ENCODE data around the gene TIMM10B. TPM values are rescaled to one million over a fixed set of nuclear protein-coding genes. Genes with fewer than 3 reads are reported as not detected.

The TIMM10B gene
- total and polyA plus RNA-seq, 4 donors: 16.1 to 31.9 (median 16.7) TPM

DNA sequence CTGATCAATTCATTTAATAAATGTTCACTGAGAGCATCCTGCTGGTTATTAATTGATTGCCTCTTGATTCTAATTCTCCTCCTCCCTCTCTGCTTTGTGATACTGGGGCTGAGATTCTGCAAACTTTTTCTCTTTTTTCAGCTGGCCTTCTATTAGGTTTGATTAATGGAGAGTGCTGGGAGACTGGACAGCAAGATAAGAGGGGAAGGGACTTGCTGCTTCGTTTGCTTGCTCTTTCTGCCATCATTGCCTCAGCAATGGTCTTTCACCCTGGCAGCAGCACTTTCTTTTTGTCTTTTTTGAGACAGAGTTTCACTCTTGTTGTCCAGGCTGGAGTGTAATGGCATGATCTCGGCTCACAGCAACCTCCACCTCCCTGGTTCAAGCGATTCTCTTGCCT, 22.9 kb downstream of the TIMM10B start (continued):
- TF ChIP-seq, protein P1, sequence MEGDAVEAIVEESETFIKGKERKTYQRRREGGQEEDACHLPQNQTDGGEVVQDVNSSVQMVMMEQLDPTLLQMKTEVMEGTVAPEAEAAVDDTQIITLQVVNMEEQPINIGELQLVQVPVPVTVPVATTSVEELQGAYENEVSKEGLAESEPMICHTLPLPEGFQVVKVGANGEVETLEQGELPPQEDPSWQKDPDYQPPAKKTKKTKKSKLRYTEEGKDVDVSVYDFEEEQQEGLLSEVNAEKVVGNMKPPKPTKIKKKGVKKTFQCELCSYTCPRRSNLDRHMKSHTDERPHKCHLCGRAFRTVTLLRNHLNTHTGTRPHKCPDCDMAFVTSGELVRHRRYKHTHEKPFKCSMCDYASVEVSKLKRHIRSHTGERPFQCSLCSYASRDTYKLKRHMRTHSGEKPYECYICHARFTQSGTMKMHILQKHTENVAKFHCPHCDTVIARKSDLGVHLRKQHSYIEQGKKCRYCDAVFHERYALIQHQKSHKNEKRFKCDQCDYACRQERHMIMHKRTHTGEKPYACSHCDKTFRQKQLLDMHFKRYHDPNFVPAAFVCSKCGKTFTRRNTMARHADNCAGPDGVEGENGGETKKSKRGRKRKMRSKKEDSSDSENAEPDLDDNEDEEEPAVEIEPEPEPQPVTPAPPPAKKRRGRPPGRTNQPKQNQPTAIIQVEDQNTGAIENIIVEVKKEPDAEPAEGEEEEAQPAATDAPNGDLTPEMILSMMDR (IDR thresholded peaks at IDR 0.05; ENCODE audit: low read depth, low read length, missing input control): no peak
- TF ChIP-seq SP1 (IDR thresholded peaks at IDR 0.05) (no peak), FOXA2 (IDR thresholded peaks at IDR 0.05) (no peak), RXRA (IDR thresholded peaks at IDR 0.05) (no peak), YY1 (IDR thresholded peaks at IDR 0.05) (no peak)

DNA sequence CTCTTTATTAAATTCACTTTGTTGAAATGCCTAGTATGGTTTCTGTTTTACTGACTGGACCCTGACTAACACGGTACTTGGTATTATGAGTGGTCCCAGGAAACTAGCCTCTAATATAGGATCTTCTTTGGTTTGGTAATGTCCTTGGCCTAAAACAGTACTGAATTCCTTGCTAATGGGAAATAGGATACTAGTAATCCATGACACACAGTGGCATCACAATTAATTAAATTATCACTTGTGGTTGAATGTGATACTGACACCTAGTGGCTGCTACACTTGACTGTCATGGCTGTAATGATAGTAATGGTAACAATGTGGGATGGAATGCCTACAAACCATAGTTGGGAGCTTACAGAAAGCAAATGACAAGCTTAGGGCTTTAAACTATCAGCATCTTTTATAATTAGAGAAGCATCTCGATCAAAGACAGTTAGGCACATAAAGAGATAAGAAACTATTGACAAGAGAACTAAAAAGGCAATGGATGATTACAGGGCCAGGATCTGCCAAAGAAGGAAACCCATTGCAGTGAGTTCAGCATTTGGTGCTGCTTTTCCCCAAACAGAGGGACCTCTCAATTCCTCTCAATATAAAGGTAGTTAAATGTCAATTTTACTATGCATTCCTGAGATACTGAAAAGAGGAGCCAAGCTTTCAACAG, 24.4 kb downstream of the TIMM10B start:
- 58% methylated on average over 2 of the region's 2 CpGs for WGBS
- Histone ChIP-seq H3K9me3 (ENCODE audit: control insufficient read depth in 4 of 4, low read length in 3 of 4) (no peaks in the 10 kb centered on the region), H3K36me3 (ENCODE audit: control insufficient read depth in 4 of 4, insufficient read depth in 3 of 4, low read depth in 1 of 4, low read length in 3 of 4) (peaks cover 0 to 14% (median 5%) of the 10 kb centered on the region in 4 donors), H3K27me3 (ENCODE audit: control insufficient read depth in 4 of 4, insufficient read depth in 4 of 4, low read length in 3 of 4) (no peaks in the 10 kb centered on the region), H3K4me1 (ENCODE audit: control insufficient read depth in 4 of 4, insufficient read depth in 4 of 4, low read length in 3 of 4) (peaks cover 0 to 5% (median 5%) of the 10 kb centered on the region in 4 donors), H3K27ac (ENCODE audit: low read depth in 1 of 2, low read length in 2 of 2) (no peak overlapping the region), H3K4me3 (ENCODE audit: low read depth in 1 of 3, low read length in 3 of 3) (no peak overlapping the region), H3K9ac (ENCODE audit: low read depth in 1 of 2, low read length in 2 of 2) (no peak overlapping the region)
- no peak for DNase-seq (ENCODE audit: low spot score)
- TF ChIP-seq MAX (IDR thresholded peaks at IDR 0.05) (no peak), JUND (IDR thresholded peaks at IDR 0.05) (no peak), SP1 (IDR thresholded peaks at IDR 0.05) (no peak), ZBTB33 (IDR thresholded peaks at IDR 0.05) (no peak), HNF4A (conservative IDR thresholded peaks at IDR 0.05) (no peak), HNF4G (IDR thresholded peaks at IDR 0.05) (no peak), RAD21 (IDR thresholded peaks at IDR 0.05) (peak; percentile 88), NR2F2 (IDR thresholded peaks at IDR 0.05) (no peak), GABPA (IDR thresholded peaks at IDR 0.05 in 1 of 2, conservative IDR thresholded peaks at IDR 0.05 in 1 of 2) (no peak), ATF3 (IDR thresholded peaks at IDR 0.05) (no peak)
- TF ChIP-seq, protein P2, sequence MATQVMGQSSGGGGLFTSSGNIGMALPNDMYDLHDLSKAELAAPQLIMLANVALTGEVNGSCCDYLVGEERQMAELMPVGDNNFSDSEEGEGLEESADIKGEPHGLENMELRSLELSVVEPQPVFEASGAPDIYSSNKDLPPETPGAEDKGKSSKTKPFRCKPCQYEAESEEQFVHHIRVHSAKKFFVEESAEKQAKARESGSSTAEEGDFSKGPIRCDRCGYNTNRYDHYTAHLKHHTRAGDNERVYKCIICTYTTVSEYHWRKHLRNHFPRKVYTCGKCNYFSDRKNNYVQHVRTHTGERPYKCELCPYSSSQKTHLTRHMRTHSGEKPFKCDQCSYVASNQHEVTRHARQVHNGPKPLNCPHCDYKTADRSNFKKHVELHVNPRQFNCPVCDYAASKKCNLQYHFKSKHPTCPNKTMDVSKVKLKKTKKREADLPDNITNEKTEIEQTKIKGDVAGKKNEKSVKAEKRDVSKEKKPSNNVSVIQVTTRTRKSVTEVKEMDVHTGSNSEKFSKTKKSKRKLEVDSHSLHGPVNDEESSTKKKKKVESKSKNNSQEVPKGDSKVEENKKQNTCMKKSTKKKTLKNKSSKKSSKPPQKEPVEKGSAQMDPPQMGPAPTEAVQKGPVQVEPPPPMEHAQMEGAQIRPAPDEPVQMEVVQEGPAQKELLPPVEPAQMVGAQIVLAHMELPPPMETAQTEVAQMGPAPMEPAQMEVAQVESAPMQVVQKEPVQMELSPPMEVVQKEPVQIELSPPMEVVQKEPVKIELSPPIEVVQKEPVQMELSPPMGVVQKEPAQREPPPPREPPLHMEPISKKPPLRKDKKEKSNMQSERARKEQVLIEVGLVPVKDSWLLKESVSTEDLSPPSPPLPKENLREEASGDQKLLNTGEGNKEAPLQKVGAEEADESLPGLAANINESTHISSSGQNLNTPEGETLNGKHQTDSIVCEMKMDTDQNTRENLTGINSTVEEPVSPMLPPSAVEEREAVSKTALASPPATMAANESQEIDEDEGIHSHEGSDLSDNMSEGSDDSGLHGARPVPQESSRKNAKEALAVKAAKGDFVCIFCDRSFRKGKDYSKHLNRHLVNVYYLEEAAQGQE (IDR thresholded peaks at IDR 0.05): no peak
- TF ChIP-seq, protein P1 (IDR thresholded peaks at IDR 0.05; ENCODE audit: low read depth, low read length, missing input control): peak; percentile 78

Measured in liver (tissue), 9 donors.